Bronchial epithelial cell (primary cell): Measurements from ENCODE around the gene ACOXL. TPM values are rescaled to one million over a fixed set of nuclear protein-coding genes. Genes with fewer than 3 reads are reported as not detected.

Source experiments
- DNase-seq: peaks from one replicate; pipeline ENCODE4 v3.0.0-alpha.2; 2010; ENCODE audit warnings: low read depth
- FAIRE-seq: peaks from 2 replicates; lab custom pipeline; 2011; peaks lifted over from hg19 to GRCh38; lab: Jason Lieb, UNC
- H3K27me3 ChIP-seq: 2 replicates; pipeline ENCODE4 v1.5.1; 2011; ENCODE audit warnings: low read length; ENCODE audit not compliant: control insufficient read depth, insufficient read depth
- H3K36me3 ChIP-seq: 2 replicates; pipeline ENCODE4 v1.5.1; 2011; ENCODE audit warnings: low read length; ENCODE audit not compliant: control insufficient read depth, insufficient read depth
- H3K4me3 ChIP-seq: 2 replicates; pipeline ENCODE4 v1.5.1; 2011; ENCODE audit warnings: mild to moderate bottlenecking, low read depth, low read length, control low read depth
- CTCF ChIP-seq: IDR thresholded peaks from 2 replicates; pipeline ENCODE4 v1.5.1; 2011; ENCODE audit warnings: mild to moderate bottlenecking, moderate library complexity, low read length, control low read depth, inconsistent platforms; ENCODE audit not compliant: insufficient read depth, severe bottlenecking
- total RNA-seq: library from RNA; depleted of rRNA; stranded (reverse); fragments of >200 nt; gene quantifications from 2 replicates; pipeline ENCODE4 v1.2.1, GENCODE V29; 2014

ACOXL gene
- total RNA-seq, 1 donor from 2014 or later = not detected

- peaks cover 2% of the 10 kb centered on the region for H3K27me3 ChIP-seq
- DNase-seq = no peak
- no peaks in the 10 kb centered on the region for H3K36me3 ChIP-seq
- TF ChIP-seq CTCF = no peak
- no peak for FAIRE-seq
- H3K4me3 ChIP-seq = no peak overlapping the region
Measured at GRCh38 chr2:110726285-110726684, 6.1 kb upstream of the ACOXL start.

- Histone ChIP-seq H3K27me3 (peaks cover 3% of the 10 kb centered on the region), H3K4me3 (no peak overlapping the region), H3K36me3 (no peaks in the 10 kb centered on the region)
- TF ChIP-seq CTCF = no peak
- DNase-seq = no peak
- FAIRE-seq = no peak
Measured at GRCh38 chr2:110727923-110728322, 4.5 kb upstream of the ACOXL start.

- no peak for FAIRE-seq
- no peak for TF ChIP-seq CTCF
- no peak overlapping the region for H3K4me3 ChIP-seq
- peaks cover 10% of the 10 kb centered on the region for H3K27me3 ChIP-seq
- no peaks in the 10 kb centered on the region for H3K36me3 ChIP-seq
- no peak for DNase-seq
Measured at GRCh38 chr2:110729106-110729505, 3.3 kb upstream of the ACOXL start.

GRCh38 chr2:110731064-110731463 is 1.3 kb upstream of the ACOXL start:
- Histone ChIP-seq H3K36me3 (no peaks in the 10 kb centered on the region), H3K4me3 (no peak overlapping the region), H3K27me3 (peaks cover 10% of the 10 kb centered on the region)
- no peak for TF ChIP-seq CTCF
- DNase-seq (peak; percentile 20), FAIRE-seq (no peak)

- H3K4me3 ChIP-seq = no peak overlapping the region
- DNase-seq = peak; percentile 30
- peaks cover 8% of the 10 kb centered on the region for H3K27me3 ChIP-seq
- no peak for FAIRE-seq
- no peak for TF ChIP-seq CTCF
- H3K36me3 ChIP-seq = no peaks in the 10 kb centered on the region
Measured at GRCh38 chr2:110735366-110735765, 3.0 kb downstream of the ACOXL start.

GRCh38 chr2:110737783-110738182 is 5.4 kb downstream of the ACOXL start:
- DNase-seq (no peak), FAIRE-seq (no peak)
- peaks cover 7% of the 10 kb centered on the region for H3K27me3 ChIP-seq
- no peak overlapping the region for H3K4me3 ChIP-seq
- no peak for TF ChIP-seq CTCF
- H3K36me3 ChIP-seq = no peaks in the 10 kb centered on the region
